Measurements from ENCODE around the gene TGFBR3.

DNA sequence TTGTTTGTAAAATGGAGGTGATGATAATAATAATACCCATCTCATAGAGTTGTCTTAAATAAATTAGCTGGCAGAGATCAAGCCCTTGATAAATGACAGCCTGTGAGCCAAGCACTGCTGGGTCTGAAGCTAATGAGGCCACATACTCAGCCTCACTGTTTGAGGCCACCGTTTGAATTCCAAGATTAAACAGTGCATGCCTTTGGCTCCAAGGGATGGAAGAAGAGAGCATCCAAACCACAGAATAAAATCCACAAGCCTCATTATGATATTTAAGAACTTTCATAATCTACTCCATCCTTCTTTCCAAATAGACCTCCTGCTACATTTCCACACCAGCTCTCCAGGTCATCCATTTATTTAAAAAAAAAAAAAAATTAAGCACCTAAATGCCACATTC lies 29.0 kb downstream of the TGFBR3 start:
- TF ChIP-seq, protein P1, sequence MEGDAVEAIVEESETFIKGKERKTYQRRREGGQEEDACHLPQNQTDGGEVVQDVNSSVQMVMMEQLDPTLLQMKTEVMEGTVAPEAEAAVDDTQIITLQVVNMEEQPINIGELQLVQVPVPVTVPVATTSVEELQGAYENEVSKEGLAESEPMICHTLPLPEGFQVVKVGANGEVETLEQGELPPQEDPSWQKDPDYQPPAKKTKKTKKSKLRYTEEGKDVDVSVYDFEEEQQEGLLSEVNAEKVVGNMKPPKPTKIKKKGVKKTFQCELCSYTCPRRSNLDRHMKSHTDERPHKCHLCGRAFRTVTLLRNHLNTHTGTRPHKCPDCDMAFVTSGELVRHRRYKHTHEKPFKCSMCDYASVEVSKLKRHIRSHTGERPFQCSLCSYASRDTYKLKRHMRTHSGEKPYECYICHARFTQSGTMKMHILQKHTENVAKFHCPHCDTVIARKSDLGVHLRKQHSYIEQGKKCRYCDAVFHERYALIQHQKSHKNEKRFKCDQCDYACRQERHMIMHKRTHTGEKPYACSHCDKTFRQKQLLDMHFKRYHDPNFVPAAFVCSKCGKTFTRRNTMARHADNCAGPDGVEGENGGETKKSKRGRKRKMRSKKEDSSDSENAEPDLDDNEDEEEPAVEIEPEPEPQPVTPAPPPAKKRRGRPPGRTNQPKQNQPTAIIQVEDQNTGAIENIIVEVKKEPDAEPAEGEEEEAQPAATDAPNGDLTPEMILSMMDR (IDR thresholded peaks at IDR 0.05), result no peak
- no peak for TF ChIP-seq SP1 (CRISPR knock-in tag; conservative IDR thresholded peaks at IDR 0.05)
- TF ChIP-seq NFE2L1 (CRISPR knock-in tag; IDR thresholded peaks at IDR 0.05), result no peak
- no peak for TF ChIP-seq ZNF416 (CRISPR knock-in tag; IDR thresholded peaks at IDR 0.05)
- TF ChIP-seq FOXJ3 (CRISPR knock-in tag; IDR thresholded peaks at IDR 0.05; ENCODE audit: borderline replicate concordance), result no peak
- no peak for TF ChIP-seq CREB1 (CRISPR knock-in tag; IDR thresholded peaks at IDR 0.05)
